GM21825 (cell line): ENCODE measurements around the gene PRSS27.

Experiments used
- ATAC-seq: cut with Tn5 transposase; IDR thresholded peaks from one replicate; pipeline ENCODE4 v1.9.1; 2021; ENCODE audit warnings: mild to moderate bottlenecking, moderate library complexity; ENCODE audit not compliant: unreplicated experiment

The PRSS27 gene

GRCh38 chr16:2752035-2752849 lies 32.2 kb upstream of the PRSS27 start, which contains the start of gene SRRM2:
Gene SRRM2, plus strand, starts transcription at chr16:2752638. Its CDS starts 3,727 bp downstream, at chr16:2756365.
- ATAC-seq, result peak; percentile 76

GRCh38 chr16:2751577-2752034 lies 31.6 kb upstream of the PRSS27 start:
- peak; percentile 30 for ATAC-seq

GRCh38 chr16:2749936-2750335 lies 29.9 kb upstream of the PRSS27 start:
- ATAC-seq, result no peak

GRCh38 chr16:2749476-2749875 lies 29.5 kb upstream of the PRSS27 start:
- ATAC-seq, result no peak

- ATAC-seq, result no peak
These were observed 28.9 kb upstream of the PRSS27 start for GRCh38 chr16:2748757-2749455.

- ATAC-seq, result no peak
These were observed 25.9 kb upstream of the PRSS27 start for GRCh38 chr16:2745961-2746360.

GRCh38 chr16:2745116-2745890 lies 25.3 kb upstream of the PRSS27 start:
- no peak for ATAC-seq

GRCh38 chr16:2744711-2745110 lies 24.7 kb upstream of the PRSS27 start:
- ATAC-seq, result no peak

- no peak for ATAC-seq
These were observed 23.2 kb upstream of the PRSS27 start for GRCh38 chr16:2743007-2743810.

GRCh38 chr16:2742323-2743006 lies 22.4 kb upstream of the PRSS27 start:
- no peak for ATAC-seq

- no peak for ATAC-seq
These were observed 21.1 kb upstream of the PRSS27 start for GRCh38 chr16:2741168-2741567.

- ATAC-seq, result no peak
These were observed 20.5 kb upstream of the PRSS27 start for GRCh38 chr16:2740476-2740875.

- ATAC-seq, result no peak
These were observed 19.8 kb upstream of the PRSS27 start for GRCh38 chr16:2739625-2740430.

- no peak for ATAC-seq
These were observed 18.6 kb upstream of the PRSS27 start for GRCh38 chr16:2738615-2739014.

GRCh38 chr16:2737895-2738418 lies 17.9 kb upstream of the PRSS27 start:
- ATAC-seq, result no peak

GRCh38 chr16:2737238-2737605 lies 17.2 kb upstream of the PRSS27 start:
- no peak for ATAC-seq

GRCh38 chr16:2736476-2737237 lies 16.6 kb upstream of the PRSS27 start:
- ATAC-seq, result no peak

- no peak for ATAC-seq
These were observed 15.0 kb upstream of the PRSS27 start for GRCh38 chr16:2734844-2735515.
